ENCODE data around the gene UGT1A10.
"Not testable (repeated sequence)": the region's sequence is repeated elsewhere in the genome, so short reads cannot be mapped to it uniquely, and the experiment has no call there.

UGT1A10 gene

DNA sequence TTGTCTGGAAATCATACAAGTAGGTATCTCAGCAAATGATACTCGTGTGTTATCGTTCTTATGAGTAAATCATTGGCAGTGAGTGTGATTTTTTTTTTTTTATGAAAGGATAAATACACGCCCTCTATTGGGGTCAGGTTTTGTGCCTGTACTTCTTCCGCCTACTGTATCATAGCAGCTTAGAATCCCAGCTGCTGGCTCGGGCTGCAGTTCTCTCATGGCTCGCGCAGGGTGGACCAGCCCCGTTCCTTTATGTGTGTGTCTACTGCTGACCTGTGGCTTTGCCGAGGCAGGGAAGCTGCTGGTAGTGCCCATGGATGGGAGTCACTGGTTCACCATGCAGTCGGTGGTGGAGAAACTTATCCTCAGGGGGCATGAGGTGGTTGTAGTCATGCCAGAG is at the start of gene UGT1A10:
Gene UGT1A10, plus strand, starts transcription at position 143 of the 400 bp plus-strand sequence. Its CDS starts 75 bp downstream, at position 218.
- DNase-seq: not testable (repeated sequence)

DNA sequence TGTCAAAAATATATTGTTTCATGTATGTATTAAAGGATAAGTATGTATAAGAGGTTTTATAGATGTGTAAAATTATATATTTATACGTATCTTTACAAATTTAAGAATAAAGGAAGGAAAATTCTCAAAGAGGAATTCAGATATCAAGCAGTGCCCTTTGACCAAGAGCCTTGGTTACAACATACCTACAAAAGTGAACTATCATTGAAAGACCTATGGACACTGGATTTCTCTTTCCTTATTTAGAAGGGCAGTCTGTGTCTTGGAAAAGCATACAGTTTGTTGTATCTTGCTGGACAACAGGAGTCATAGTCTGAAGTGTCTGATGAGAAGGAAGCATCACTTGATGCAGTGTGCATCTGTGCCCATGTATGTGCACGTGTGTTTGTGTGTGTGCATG is 47.8 kb upstream of the UGT1A10 start:
- no peak for DNase-seq

DNA sequence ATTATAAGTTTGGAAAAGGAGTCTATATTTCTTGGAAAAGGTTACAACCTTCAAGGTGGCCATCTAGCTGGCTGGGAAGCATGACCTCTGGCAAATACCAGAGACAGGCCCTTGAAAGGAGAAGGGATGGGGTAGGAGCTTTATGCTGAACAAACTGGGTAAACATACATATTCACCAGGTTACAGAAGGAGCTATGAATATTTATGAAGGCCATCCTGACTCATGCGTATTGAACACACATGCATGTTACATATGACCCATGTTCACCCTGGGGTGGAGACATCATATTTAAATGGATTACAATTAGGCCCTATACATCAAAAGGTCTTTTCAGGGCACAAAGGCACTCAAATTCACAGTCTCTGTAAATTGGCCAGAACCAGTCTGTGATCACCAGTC is 43.5 kb upstream of the UGT1A10 start:
- DNase-seq: not testable (repeated sequence)

DNA sequence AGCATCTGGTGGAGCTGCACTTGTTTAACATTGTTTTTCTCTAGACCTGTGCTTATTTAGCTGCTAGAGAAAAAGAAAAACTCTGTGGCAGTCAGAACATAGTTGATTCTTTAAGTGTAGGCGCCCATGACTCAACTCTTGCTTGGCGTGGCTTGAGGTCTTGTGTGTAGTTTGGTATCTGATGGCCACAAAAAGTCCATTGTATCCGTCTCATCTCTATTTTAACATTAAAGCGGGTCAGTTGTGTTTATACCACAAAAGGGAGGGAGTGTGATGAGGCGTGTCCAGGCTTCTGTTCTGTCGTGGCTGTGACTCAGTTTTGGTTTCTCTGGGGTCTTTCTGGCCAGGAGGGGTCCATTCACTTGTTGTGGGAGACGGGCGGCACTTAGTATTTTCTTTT is 43.0 kb upstream of the UGT1A10 start:
- DNase-seq: no peak

DNA sequence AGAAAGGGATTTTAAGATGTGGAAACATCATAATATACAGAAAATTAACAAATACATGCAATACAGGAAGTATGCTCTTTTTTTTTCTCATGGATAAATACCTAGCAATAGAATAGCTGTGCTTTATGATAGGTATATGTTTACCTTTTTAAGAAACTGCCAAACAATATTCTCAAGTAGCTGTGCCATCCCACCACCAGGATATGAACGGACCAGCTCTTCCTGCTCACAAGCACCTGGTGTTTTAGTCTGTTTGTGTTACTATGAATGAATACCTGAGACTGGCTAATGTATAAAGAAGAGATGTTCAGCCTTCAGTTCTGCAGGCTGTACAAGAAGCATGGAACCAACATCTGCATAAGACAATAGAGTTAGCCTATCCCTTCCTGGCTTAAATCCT is 38.7 kb upstream of the UGT1A10 start:
- DNase-seq: no peak

DNA sequence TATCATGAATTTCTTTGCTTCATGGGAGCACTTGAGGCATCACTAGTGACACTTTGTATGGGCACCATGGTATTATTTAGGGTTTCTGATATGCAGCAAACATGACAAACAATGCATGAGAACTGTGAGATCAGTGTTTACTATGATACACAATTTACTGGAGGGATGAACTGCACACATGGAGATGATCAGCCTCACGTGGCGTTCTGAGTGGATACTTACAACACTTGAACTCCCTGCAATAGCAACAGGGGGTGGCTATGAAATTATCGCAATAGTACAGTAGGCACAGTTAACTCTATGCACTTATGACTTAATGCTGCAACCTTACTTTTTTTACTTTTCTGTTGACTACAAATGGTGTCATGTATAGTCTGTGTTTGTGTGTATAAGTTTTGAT is 37.3 kb upstream of the UGT1A10 start:
- no peak for DNase-seq

DNA sequence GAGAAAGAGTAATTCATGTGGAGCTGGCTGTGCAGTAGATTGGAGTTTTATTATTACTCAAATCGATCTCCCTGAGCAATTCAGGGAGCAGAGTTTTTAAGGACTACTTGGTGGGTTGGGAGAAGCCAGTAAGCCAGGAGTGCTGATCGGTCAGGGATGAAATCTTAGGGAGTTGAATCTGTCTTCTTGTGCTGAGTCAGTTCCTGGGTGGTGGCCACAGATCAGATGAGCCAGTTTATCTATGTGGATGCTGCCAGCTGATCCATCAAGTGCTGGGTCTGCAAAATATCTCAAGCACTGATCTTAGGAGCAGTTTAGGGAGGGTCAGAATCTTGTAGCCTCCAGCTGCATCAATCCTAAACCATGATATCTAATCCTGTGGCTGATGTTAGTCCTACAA is 35.9 kb upstream of the UGT1A10 start:
- no peak for DNase-seq

DNA sequence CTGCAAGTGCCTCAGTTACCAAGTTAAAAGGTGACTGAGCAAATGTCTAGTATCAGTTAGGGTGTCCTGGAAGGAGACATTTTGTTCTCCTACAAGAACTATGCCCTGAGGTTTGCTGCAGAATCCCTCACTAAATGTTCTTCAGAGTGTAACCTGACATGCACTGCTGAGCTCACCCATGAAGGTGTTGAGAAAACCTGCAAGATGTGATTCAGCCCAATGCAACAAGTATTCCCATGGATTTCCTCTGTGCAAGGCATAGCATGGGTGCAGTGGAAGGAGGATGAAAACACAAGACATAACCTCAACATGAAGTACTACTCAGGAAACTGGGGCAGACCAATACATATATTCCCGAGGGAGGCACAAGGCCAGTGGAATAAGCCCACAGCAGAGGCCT is 34.2 kb upstream of the UGT1A10 start:
- DNase-seq: no peak

DNA sequence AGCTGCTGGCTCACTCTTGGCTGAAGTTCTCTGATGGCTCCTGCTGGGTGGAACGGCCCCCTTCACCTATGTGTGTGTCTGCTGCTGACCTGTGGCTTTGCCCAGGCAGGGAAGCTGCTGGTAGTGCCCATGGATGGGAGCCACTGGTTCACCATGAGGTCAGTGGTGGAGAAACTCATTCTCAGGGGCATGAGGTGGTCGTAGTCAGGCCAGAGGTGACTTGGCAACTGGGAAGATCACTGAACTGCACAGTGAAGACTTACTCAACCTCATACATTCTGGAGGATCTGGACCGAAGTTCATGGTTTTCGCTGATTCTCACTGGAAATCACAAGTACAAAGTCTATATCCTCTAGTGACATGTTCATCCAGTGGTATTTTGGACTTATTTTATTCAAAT is 32.7 kb upstream of the UGT1A10 start:
- no peak for DNase-seq

DNA sequence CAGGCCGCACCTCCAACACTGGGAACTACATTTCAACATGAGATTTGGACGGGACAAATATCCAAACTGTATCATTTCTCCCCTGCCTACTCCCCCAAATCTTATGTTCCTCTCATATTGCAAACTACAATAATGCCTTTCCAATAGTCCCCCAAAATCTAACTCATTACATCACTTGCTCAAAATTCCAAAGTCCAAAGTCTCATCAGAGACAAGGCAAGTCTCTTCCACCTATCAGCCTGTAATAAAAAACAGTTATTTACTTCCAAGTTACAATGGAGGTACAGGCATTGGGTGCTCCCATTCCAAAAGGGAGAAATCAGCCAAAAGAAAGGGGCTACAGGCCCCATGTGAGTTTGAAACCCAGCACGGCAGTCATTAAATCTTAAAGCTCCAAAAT is 31.4 kb upstream of the UGT1A10 start:
- no peak for DNase-seq

DNA sequence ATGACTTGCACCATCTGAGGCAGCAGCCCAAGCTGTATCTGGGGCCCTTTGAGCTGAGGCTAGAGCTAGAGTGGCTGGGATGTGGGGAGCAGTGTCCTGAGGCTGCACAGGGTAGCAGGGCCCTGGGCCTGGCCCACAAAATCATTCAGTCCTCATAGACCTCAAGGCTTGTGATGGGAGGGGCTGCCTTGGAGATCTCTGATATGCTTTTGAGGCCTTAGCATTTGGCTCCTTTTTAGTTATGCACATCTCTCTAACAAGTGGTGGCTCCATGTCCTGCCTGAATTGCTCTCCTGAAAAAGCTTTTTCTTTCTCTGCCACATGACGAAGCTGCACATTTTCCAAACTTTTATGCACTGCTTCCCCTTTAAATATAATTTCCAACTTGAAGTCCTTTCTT is 30.6 kb upstream of the UGT1A10 start:
- no peak for DNase-seq

DNA sequence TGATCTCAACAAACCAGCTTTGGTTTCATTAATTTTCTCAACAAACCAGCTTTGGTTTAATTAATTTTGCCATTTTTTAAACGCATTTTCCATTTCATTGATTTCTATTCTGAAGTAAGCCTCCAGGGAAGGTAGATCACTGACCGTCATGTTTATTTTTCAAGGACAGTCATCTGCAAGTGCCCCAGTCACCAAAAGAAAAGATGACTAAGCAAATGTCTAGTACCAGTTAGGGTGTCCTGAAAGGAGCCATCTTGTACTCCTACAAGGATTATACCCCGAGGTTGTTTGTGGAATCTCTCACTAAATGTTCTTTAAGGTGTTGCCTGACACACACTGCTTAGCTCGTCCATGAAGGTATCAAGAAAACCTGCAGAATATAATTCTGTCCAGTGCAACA is 25.0 kb upstream of the UGT1A10 start:
- DNase-seq: no peak

DNA sequence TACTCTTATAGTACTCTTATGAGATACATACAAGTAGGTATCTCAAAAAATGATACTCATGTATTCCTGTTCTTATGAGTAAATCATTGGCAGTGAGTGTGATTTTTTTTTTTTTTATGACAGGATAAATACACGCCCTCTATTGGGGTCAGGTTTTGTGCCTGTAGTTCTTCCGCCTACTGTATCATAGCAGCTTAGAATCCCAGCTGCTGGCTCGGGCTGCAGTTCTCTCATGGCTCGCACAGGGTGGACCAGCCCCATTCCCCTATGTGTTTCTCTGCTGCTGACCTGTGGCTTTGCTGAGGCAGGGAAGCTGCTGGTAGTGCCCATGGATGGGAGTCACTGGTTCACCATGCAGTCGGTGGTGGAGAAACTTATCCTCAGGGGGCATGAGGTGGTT is 18.8 kb upstream of the UGT1A10 start, which contains the start of gene UGT1A8:
Gene UGT1A8, plus strand, starts transcription at position 158 of the 400 bp plus-strand sequence. Its CDS starts 75 bp downstream, at position 233.
- DNase-seq: not testable (repeated sequence)

DNA sequence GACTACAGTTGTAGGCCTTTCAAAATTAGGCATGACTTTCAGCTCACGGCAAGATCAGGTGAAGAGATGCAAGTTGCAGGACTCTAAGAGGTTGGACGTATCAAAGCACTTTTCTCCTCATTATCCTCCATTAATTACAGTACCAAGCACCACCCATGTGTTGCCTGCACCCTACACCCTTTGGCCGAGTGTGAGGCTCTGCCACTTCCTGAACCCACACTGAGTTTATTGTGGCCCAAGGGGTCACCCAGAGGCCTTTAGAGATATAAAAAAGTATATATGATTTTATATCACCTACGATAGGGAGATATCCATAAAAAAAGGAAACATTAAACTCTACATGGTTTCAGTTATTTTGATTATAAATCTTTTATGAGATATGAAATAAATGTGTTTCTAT is 16.0 kb upstream of the UGT1A10 start:
- DNase-seq: no peak

DNA sequence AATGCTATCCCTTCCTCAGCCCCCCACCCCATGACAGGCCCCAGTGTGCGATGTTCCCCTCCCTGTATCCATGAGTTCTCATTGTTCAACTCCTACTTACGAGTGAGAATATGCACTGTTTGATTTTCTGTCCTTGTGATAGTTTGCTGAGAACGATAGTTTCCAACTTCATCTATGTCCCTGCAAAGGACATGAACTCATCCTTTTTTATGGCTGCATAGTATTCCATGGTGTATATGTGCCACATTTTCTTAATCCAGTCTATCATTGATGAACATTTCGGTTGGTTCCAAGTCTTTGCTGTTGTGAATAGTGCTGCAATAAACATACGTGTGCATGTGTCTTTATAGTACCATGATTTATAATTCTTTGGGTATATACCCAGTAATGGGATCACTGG is 14.4 kb upstream of the UGT1A10 start:
- DNase-seq: not testable (repeated sequence)

DNA sequence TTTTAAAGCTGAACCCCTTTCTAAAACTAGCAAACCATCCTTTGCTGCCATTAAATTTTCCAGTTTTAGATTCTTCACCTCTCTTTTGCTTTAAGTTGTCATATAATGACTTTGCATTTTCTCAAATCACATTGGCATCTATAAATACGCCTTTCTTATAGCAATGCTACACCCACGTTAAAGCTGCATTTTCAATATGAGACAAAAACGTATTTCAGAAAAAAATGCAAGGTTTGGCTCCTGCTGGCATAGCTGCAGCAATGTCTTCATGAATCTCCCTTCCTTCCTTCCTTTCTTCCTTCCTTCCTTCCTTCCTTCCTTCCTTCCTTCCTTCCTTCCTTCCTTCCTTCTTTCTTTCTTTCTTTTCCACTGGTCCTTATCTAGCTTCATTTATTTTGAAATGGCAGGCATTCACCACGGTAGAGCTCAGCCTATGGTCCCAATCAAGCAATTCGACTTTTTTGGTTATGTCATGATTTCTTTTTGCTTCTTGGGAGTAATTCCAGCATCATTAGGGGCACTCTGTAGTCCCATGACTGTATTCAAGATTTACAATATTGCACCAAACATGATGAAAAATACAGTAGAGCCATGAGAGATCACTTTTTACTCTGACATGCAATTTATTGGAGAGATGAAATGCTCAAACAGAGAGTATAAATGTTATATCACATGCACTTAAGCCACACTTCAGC is 8.8 kb upstream of the UGT1A10 start:
- no peak for DNase-seq

DNA sequence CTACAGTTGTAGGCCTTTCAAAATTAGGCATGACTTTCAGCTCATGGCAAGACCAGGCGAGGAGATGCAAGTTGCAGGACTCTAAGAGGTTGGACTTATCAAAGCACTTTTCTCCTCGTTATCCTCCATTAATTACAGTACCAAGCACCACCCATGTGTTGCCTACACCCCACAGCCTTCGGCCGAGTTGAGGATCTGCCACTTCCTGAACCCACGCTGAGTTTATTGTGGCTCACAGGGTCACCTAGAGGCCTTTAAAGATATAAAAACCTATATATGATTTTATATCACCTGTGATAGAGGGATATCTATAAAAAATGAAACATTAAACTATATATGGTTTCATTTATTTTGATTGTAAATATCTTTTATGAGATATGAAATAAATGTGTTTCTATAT is 2.6 kb downstream of the UGT1A10 start:
- no peak for DNase-seq

DNA sequence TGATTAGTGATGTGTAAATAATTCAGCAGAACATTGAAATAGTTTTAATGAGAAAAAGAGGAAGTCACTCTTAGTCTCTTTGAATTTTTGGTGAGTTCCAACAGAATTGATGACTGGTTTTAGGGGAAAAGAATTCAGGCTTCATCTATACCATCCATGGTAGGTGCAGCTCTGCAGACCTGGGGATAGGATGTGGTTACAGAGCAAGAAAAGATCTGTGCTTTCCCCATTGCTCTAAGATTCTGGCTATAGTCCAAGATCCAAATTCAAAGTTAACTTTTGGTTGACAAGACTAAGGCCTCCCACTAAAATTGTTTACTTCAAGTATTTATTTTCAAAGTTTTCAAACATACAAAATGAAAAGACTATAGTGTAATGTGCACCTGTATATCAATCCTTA is 3.6 kb downstream of the UGT1A10 start:
- DNase-seq: no peak

DNA sequence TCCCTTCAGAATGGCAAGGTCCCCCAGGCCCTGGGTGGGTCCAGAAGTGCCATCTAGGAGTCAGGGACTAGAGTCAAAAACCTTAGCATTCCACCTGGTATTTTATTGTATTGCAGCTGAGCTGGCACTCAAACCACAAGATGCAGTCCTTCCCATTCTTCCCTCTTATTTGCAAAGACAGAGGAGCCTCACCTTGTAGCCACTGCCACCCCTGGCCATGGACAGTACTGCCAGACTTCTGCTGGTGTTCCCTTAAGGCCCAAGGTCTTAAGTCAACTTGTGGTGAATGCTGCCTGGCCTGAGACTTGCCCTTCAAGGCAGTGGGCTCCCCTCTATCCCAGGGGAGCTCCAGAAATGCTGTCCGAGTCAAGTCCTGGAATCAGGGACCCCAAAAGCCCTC is 6.9 kb downstream of the UGT1A10 start:
- DNase-seq: no peak

DNA sequence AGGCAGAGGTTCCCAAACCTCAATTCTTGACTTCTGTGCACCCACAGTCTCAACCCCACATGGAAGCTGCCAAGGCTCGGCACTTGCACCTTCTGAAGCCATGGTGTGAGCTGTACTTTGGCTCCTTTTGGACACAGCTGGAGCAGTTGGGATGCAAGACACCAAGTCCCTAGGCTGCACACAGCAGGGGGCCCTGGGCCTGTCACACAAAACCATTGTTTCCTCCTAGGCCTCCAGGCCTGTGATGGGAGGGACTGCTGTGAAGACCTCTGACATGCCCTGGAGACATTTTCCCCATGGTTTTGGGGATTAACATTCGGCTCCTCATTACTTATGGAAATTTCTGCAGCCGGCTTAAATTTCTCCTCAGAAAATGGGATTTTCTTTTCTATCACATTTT is 9.8 kb downstream of the UGT1A10 start:
- not testable (repeated sequence) for DNase-seq

DNA sequence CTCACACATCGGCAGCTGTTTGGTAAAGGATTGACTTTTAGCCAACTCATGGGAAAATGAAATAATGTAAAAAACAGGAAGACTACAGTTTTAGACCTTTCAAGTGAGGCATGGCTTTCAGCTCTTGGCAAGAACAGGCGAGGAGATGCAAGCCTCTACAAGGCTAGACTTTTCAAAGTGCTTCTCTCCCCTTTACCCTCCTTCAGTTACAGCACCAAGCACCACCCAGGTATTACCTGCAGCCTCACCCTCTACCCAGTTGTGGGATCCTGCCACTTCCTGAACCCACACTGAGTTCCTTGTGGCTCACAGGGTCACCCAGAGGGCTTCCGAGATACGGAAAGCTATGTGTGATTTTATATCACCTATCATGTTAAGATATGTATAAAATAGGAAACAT is 14.7 kb downstream of the UGT1A10 start:
- DNase-seq: no peak

DNA sequence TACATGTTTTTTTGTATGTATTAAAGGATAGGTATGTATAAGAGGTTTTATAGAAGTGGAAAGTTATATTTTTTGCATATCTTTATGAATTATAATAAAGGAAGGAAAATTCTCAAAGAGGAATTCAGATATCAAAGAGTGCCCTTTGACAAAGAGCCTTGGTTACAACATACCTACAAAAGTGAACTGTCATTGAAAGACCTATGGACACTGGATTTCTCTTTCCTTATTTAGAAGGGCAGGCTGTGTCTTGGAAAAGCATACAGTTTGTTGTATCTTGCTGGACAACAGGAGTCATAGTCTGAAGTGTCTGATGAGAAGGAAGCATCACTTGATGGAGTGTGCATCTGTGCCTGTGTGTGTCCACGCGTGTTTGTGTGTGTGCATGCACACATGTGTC is 15.2 kb downstream of the UGT1A10 start:
- no peak for DNase-seq

DNA sequence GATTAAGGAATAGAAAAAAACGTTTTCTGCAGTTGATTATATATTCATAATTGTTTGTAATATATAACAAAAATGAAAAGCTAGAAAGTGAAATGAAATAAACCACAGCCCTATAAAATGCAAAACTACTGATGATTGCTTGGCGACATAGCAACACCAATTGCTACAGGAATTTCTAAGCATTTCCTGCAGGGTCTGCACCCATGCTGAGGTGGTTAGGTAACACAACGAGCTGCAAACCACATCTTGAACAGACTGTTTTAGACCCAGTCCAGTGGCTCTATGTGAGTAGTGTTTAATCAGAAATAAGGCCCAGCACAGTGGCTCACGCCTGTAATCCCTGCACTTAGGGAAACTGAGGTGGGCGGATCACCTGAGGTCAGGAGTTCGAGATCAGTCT is 18.3 kb downstream of the UGT1A10 start:
- no peak for DNase-seq

DNA sequence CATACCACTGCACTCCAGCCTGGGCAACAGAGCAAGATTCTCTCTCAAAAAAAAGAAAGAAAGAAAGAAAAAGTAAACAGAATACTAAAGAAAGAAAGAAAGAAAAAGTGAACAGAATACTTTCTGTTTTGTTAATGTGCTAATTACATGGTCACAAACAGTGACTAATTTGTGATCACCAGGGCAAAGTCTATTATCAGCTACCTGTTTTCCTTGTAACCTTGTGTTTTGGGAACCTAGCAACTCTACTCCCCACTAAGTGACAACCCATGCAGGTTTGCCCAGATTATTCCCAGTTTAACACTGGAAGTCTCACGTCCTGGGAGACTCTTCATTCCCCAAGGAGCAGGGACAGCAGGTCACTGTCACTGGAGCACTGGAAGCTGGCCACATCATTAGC is 18.8 kb downstream of the UGT1A10 start:
- no peak for DNase-seq

DNA sequence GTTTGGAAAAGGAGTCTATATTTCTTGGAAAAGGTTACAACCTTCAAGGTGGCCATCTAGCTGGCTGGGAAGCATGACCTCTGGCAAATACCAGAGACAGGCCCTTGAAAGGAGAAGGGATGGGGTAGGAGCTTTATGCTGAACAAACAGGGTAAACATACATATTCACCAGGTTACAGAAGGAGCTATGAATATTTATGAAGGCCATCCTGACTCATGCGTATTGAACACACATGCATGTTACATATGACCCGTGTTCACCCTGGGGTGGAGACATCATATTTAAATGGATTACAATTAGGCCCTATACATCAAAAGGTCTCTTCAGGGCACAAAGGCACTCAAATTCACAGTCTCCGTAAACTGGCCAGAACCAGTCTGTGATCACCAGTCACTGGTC is 19.7 kb downstream of the UGT1A10 start:
- not testable (repeated sequence) for DNase-seq

Measured in femur (tissue), 1 donor.